Caki2 (cell line): ENCODE results near the gene ALPK3. TPM values are rescaled to one million over a fixed set of nuclear protein-coding genes. Genes with fewer than 3 reads are reported as not detected.

ENCODE experiments used
- DNase-seq: peaks from one replicate; pipeline ENCODE4 v3.0.0-alpha.2; 2015; ENCODE audit warnings: low read depth
- in situ Hi-C: cut with HindIII; loops from 2 replicates; pipeline ENCODE4 v1.10.0; 2016; ENCODE audit warnings: low sequenced_read_pairs, low pct_unique_long_range_greater_than_20kb, mixed read lengths
- total RNA-seq: library from RNA; depleted of rRNA; stranded (reverse); fragments of >200 nt; shearing (Covaris generic); gene quantifications from 2 replicates; pipeline ENCODE4 v1.2.3, GENCODE V29; 2014; ENCODE audit warnings: low replicate concordance

The ALPK3 gene
- total RNA-seq, 1 experiment from 2014 or later, result not detected

DNA sequence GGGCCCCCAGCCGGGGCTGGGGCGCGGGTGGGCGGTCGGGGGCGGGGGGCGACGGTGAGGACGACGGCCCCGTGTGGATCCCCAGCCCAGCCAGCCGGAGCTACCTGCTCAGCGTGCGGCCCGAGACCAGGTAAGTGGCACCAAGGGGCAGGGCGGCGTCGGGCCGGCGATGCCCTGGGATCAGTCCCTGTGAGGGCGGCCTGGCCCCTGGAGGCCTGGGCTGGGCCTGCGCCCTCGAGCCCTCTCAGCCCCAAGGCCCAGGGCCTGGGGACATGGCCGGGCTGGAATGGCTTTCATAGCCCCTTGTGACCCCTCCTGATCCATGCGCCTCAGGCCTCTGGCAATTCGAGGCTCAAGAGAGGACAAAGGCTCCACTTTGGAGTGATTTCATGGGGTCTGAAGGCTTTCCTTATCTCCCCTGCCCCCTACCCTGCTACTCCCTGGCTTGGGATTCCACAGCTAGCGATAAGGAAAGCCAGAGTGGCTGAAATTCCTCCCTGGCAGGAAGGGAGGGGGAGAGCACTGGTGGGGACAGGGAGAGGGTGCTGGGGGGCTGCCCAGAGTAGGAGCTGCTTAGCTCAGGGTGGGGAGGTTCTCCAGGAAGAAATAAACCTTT, 418 bp downstream of the ALPK3 start:
- DNase-seq, result no peak
- in situ Hi-C loops, result no loop called here

DNA sequence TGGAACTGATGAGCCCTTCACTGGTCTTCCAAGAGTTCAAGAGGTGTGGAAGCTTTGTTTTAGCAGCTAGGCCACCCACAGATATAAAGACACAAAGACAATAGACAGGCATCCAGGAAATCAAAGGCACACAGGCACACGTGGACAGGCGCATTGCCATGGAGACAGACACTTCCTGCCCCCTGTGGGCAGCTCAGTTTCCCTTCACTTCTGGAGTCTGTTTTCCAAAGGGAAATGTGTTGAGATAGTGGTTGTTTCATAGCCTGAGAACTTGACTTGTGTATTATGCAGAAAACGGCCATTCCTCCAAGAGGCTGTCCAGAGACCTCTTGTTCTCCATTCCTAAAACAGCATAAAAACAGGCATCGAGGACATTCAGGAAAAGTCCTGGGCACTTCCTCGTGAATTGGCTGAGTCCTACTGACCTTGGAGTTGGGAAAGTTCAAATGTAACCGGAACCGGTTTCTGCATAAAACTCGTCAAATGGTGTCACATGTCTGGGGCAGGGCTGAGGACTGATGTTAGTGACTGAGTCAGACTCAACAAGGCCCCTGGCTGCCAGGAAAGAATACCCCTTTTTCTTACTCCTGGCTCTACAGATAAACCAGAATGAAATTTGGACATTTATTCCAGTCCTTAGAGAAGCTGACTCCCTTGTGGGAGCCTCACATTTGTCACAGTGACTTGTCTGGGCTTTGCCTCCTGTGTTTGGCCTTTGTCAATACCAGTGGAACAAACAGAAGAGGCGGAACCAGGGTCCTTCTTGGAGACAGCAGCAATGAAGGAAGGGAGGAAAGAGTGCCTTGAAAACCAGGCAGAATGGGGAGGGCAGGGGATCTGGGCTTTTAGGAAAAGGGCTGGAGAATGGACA, 1.3 kb downstream of the ALPK3 start:
- in situ Hi-C loops, result no loop called here
- no peak for DNase-seq

DNA sequence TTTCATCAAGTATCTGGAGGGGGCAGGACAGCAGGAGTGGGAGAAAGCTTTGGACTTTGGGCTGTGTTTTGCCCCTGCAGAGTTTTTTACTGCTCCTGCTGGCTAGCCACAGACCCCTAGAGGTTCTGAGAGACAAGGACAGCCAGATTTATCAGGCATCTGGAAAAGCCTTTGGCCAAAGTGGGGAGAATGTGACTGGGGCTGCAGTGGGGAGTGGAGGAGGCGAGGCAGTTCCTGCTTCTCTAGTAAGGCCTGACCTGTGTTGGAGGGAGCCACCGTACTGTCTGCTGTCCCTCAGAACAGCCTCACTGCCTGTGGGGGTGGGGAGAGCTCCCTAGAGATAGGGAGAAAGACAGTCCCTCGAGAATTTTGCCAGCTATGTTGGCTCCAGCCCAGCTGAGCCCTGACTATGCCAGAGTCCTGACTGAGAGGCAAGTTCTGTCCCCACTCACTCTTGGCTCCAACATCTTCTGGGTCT, 2.2 kb downstream of the ALPK3 start:
- no peak for DNase-seq
- in situ Hi-C loops, result no loop called here

DNA sequence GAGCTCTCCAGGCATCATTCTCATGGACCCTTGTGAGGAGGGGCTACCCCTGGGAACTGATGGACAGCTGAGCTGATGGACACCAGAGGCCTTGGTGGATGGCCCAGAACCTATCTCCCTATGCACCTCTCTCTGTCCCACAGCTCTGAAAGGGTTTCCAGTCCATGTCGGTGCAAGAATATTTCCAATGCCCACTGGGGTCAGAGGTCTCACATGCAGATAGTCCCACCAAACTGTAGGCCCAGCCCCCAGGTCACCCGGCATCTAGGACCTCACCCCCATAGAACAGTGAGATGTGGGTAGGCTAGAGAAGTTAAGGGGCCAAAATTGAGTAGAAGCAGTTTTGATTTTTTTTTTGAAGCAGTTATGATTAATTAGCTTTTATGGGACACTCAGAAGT, 2.6 kb downstream of the ALPK3 start:
- in situ Hi-C loops, result no loop called here
- DNase-seq, result no peak

DNA sequence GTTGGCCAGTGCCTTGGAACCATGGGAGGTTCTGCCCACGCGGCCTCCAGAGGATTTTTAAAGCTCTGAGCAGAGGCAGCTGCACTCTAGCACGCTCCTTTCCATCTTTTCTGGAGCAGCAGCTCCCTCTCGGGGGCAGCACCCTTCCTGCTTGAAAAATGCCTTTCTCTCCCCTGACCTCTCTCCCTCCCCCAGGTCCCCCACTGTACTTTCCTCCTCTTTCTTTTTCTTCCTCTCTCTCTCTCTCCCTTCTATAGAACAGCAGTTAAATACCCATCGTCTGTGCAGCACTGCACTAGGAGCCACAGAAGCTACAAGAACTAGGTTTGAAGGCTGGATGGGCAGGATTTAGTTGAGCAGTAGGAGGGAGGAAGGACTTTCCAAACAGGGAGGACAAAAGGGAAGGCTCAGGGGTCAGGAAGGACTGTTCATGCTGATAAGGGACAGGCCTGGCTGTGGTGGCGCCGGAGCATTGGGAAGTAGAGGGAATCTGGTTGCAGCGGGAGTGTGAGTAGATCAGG, 4.4 kb downstream of the ALPK3 start:
- no peak for DNase-seq
- in situ Hi-C loops, result no loop called here

DNA sequence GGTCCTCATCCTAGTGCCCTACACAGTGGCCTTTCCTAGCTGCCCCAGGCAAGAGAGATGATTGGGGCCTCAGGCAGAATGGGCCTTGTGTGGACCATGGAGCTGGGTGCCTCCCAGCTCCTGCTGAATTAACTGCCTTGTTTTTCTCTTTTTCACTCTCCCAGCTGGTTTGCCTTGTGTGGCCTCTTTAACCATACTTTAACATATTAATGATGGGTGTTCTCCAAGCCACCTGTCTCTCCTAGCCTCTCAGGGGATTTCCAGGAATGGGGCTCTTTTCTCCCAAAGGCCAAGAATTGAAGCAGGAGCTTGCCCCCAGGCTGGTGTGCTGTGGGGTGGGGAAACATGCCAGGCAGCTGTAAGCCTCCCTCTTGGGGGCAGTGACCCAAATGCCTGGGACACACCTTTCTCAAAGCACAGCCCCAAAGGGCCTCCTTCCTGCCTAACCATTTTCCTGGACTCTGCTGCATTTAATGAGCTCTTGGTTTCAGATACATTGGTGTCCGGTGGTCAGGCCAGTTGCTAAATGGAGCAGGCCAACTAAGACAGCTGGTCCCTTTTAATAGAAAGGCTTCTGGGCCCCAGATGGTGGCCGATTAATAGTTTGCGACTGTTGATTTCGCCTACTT, 5.6 kb downstream of the ALPK3 start:
- in situ Hi-C loops, result no loop called here
- no peak for DNase-seq

DNA sequence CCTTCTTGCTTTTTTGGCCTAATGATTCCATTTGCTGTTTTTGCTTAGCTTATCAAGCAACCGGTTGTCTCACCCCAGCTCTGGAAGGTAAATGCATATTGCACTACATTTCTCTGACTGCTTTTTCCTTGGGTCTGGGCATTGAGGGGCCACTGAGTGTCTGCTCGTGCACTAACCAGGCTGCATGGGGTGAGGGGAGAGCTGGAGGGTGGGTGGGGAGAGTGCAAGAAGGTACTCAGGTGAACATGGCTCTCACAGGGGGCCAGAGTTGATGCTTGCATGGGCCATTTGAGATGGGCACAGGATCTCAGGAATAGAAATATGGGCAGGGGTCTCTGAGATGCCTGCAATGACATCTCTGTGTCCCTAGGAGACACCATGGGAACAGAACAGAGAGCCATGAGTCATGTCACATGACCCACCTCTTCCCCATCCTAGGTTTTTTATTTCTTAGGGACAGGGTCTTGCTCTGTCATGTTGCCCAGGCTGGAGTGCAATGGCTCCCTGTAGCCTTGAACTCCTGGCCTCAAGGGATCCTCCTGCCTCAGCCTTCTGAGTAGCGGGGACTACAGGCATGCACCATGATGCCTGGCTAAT, 6.2 kb downstream of the ALPK3 start:
- DNase-seq, result no peak
- in situ Hi-C loops, result no loop called here

DNA sequence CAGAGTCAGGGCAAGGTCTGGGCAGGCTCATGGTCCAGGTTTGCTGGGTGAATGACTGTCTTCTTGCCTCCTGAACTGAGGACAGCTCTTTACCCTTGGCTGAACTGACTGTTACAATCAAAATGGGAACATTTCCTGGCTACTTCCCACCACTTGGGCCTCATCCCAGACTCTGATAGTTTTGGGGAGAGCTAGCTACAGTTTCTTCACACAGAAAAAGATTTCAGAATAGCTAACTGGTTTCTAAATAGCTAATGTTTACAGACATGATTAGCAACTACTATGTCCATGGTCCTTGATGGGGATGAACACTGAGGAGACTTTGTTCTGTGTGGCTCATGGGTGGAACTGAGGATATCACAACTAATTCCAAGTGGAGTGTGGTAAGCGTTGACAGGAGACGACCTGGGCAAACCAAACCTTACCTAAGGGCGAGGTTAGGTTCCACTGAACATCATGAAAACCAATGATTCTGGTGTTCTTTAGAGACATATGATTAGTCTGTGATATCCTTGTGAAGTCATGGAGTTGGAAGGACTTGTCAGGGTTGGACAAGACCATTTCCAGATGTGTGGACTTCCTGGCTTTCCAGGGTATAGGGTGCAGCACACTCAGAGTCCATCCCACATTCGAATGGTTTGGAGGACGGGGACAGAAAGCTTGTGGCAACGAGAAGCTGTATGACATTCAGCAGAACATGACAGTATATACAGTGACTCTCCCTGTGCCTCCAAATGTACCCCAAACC, 7.3 kb downstream of the ALPK3 start:
- in situ Hi-C loops, result no loop called here

DNA sequence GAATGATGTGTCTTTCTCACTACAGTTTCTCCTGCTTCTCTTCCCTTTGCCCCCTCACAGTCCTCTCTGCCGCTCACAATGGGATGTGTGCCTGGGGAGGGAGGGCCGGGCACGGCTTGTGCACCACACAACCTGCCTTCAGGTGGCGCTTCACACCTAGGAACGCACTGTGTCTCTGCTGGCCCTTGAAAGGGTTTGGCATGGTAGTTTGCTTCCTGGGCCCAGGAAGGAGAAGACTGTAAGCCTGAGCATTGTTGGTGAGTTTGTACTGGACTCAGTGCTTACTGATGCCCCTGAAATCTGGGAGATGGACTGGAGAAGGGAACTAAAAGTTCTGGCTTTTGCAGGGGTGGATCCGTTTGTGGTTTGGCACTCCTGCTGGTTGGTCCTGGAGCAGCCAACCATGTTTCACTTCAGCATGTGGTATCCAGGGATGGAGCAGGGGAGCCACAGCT, 9.2 kb downstream of the ALPK3 start:
- in situ Hi-C loops, result no loop called here
- DNase-seq, result no peak

More for the DNA sequence above, 7.3 kb downstream of the ALPK3 start:
- no peak for DNase-seq

DNA sequence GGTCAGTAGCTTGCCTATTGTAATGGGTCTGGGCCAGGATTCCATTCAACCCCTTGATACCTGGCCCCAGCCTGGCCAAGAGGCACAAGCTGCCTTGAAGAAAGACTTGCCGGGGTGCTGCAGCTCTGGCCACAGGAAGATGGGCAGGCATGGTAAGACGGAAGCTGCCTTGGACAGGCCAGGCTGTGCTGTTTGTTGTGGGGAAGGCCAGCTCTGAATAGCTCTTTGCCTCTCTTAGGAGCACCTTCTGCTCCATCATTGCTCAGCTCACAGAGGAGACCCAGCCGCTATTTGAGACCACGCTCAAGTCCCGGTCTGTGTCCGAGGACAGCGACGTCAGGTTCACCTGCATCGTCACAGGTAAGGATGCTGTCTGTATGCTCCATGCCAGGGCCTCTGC, 10.1 kb downstream of the ALPK3 start:
- no peak for DNase-seq
- in situ Hi-C loops, result no loop called here

DNA sequence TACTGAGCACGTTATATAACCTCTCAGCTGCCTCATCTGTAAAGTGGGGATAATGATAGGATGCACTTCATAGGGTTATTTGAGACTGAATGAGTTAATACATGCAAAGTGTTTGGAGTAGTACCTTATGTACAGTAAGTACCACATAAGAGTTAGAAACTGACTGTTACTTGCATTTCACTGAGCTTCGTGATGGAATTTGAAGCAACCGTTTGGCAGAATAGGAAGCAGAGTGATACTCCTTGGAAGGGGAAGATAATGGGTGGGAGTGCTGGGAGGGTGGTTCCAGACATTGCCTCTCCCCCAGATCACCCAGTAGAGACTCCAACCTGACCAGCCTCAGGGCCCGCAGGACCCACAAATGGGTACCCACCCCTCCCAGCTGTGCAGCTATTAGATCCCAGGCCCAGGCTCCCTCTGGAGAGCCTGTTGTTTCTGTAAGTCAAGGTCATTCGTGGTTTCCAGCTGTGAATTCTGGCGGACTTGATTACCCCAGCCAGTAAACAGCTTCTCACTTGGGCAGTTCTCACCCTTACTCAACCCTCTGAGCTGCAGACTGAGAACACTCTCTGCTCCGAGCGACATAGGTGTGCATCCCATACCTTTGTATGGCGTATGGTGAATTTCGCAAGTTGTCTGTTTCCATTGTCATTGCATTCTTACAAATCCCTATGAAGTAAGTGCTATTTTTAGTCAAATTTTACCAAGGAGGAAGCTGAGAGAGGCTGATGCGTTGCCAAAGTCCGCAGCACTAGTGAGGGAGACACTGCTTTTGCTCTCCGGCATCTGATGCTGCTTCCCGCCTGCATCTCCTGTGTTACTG, 11.1 kb downstream of the ALPK3 start:
- DNase-seq, result no peak
- in situ Hi-C loops, result no loop called here

DNA sequence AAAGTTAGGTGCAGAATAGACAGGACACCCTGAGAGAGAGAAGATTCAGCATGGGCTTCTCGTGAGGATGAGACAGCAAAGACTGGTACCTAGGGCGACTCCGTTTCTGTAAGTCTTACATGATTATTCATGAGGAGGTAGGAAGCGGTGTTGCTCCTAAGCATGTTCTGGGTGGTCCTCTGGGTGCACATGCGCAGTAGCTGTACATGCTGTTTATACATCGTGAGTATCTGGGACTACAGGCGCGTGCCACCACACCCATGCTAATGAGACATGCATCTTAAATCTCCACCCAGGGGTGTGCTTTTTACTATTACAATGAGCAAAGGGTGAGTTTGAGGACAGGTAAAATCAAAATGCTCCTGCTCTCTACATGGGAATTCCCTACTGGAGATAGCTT, 12.3 kb downstream of the ALPK3 start:
- in situ Hi-C loops, result no loop called here
- no peak for DNase-seq

DNA sequence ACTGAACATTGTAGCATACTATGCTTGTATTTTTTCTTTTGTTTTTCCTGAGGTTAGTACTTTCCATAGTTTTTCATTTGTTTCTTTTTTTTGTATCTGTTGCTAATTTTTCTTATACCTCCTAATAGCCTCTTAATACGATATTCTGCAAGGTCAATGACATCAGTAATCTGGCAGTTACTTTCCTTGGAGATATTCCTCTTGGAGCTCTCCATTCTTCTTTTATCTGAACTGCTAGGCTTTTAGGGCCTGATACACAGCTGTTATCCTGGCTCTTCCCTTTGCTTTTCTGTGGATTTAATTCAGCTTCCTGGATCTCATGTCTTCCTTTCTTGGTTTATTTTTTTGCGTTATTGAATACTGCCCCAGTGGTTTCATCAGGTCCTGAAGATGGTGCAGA, 12.9 kb downstream of the ALPK3 start:
- in situ Hi-C loops, result no loop called here
- no peak for DNase-seq

DNA sequence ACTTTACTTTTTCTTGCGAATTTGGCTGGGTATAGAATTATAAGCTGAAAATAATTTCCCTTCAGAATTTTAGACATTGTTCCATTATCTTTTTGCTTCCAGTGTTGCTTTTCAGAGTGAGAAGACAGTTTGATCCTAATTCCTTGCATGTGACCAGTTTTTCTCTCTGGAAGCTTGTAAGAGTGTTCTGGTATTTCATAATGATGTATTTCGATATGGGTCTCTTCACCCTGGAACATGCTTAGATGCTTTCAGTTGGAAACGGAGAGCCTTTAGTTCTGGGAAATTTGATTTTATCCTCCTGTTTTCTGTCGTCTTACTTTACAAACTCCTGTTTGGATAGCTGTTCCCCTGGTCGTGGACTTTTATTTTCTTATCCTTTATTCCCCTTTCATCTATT, 13.9 kb downstream of the ALPK3 start:
- DNase-seq, result no peak
- in situ Hi-C loops, result no loop called here

DNA sequence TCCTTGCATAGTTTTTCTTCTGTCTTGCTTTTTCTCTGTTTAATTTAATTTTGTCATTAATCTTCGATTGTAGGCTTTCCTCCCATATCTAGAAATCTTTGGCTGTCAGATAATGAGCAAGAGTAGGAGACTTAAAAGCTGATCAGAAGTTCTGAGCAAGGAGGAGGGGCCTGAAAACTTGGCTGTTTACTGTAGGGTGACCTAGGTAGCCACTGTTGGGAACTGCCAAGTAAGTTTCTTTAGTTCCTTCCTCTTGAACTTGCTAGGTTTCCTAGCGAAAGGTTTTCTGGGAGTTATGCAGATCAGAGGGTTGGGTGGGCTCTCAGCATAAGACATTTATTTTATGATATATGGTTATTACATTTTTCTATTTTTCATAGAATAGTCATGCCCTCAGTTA, 14.5 kb downstream of the ALPK3 start:
- no peak for DNase-seq
- in situ Hi-C loops, result no loop called here

DNA sequence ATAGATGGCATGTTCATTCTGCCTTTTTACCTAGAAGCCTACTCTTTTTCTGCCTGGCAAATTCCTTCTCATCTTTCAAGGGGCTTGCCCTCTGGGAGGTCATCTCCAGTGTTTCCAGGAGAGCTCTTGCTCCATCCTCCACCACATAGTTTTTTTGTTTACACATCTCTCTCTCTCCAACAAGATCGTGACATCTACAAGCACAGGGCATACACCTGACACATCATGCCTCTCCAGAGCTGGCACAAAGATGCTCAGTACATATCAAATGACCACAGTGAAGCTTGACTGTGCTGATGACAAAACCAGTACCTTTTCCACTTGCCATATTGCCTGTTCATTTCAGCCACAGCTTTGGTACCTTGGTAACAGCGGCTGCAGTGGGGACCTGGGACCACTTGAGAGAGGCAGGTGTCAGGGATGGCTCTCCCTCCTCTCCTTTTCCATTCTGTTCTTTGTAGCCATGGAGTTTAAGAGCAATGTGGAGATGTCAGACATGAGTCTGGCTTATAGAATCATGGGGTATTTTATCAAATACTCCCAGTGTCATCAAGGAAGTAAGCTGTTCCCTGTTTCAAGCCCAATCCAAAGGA, 15.4 kb downstream of the ALPK3 start:
- in situ Hi-C loops, result no loop called here
- no peak for DNase-seq
